H1 (cell line): ENCODE results near the gene RGS14. TPM values are rescaled to one million over a fixed set of nuclear protein-coding genes. Genes with fewer than 3 reads are reported as not detected.

ENCODE experiments used
- CTCF ChIA-PET: fragments of 300-600 bp; sonication (Branson Sonifier 250); formaldehyde crosslinking; loops from one replicate; lab custom pipeline; 2021; ENCODE audit not compliant: partially characterized antibody; lab: Charles Lee
- POLR2A ChIA-PET: fragments of 300-600 bp; sonication (Branson Sonifier 250); formaldehyde crosslinking; loops from one replicate; lab custom pipeline; 2021; ENCODE audit warnings: inconsistent platforms; ENCODE audit not compliant: partially characterized antibody; lab: Charles Lee
- DNase-seq, 2 experiments: peaks; one replicate each; pipeline versions ENCODE4 v3.0.0 to v3.0.0-alpha.2; 2010 to 2022; ENCODE audit warnings: low spot score in 2 of 2, low read depth in 1 of 2, mixed read lengths in 1 of 2
- FAIRE-seq: peaks from 2 replicates; lab custom pipeline; 2011; peaks lifted over from hg19 to GRCh38; lab: Jason Lieb, UNC
- H2AFZ ChIP-seq: 2 replicates; pipeline ENCODE4 v1.8.1; 2012; ENCODE audit warnings: low read length, inconsistent platforms
- H2AK5ac ChIP-seq: 2 replicates; pipeline ENCODE4 v1.6.1; 2013; ENCODE audit warnings: low read depth, low read length
- H2BK120ac ChIP-seq: replicated peaks from 2 replicates; pipeline ENCODE3; 2013; ENCODE audit warnings: low read depth, low read length, inconsistent platforms
- H2BK12ac ChIP-seq: 2 replicates; pipeline ENCODE4 v1.6.1; 2013; ENCODE audit warnings: low read depth, low read length
- H2BK15ac ChIP-seq: 2 replicates; pipeline ENCODE4 v1.6.1; 2013; ENCODE audit warnings: low read length
- H2BK20ac ChIP-seq: 2 replicates; pipeline ENCODE4 v1.6.1; 2013; ENCODE audit warnings: low read length
- H2BK5ac ChIP-seq: 2 replicates; pipeline ENCODE4 v1.6.1; 2013; ENCODE audit warnings: low read depth, low read length
- H3K14ac ChIP-seq: 2 replicates; pipeline ENCODE4 v1.6.1; 2013; ENCODE audit warnings: inconsistent platforms; ENCODE audit not compliant: insufficient read length
- H3K18ac ChIP-seq: 2 replicates; pipeline ENCODE4 v1.6.1; 2013; ENCODE audit warnings: low read length; ENCODE audit errors: extremely low read depth
- H3K23ac ChIP-seq: 2 replicates; pipeline ENCODE4 v1.6.1; 2013; ENCODE audit warnings: inconsistent platforms; ENCODE audit not compliant: insufficient read length
- H3K23me2 ChIP-seq: 2 replicates; pipeline ENCODE4 v1.6.1; 2013; ENCODE audit warnings: low read depth, low read length
- H3K27ac ChIP-seq: 2 replicates; pipeline ENCODE4 v1.6.1; 2011; ENCODE audit warnings: low read depth, low read length, inconsistent platforms
- H3K27me3 ChIP-seq, 4 experiments: replicated peaks in 1 of 4; 1 replicate in 1 of 4; 2 replicates in 3 of 4; pipeline versions ENCODE4 v1.6.1 to v1.8.1; 2011 to 2013; ENCODE audit warnings: low read length in 3 of 4, mild to moderate bottlenecking in 3 of 4, inconsistent platforms in 2 of 4, mixed read lengths in 2 of 4, moderate library complexity in 1 of 4; ENCODE audit not compliant: control insufficient read depth in 3 of 4, insufficient read depth in 3 of 4; ENCODE audit errors: extremely low read depth in 1 of 4
- H3K36me3 ChIP-seq, 4 experiments: 2 replicates each; pipeline versions ENCODE4 v1.6.1 to v1.8.1; 2011 to 2013; ENCODE audit warnings: mild to moderate bottlenecking in 4 of 4, low read length in 3 of 4, moderate library complexity in 2 of 4, control low read depth in 1 of 4, inconsistent platforms in 1 of 4; ENCODE audit not compliant: insufficient read depth in 4 of 4, control insufficient read depth in 2 of 4
- H3K4ac ChIP-seq: replicated peaks from 2 replicates; pipeline ENCODE3; 2013; ENCODE audit warnings: low read length, low read depth, mixed read lengths, inconsistent platforms; ENCODE audit not compliant: insufficient read length
- H3K4me1 ChIP-seq, 4 experiments: replicated peaks in 1 of 4; 1 replicate in 1 of 4; 2 replicates in 3 of 4; pipeline versions ENCODE4 v1.6.1 to v1.8.1; 2011 to 2013; ENCODE audit warnings: low read length in 3 of 4, inconsistent platforms in 2 of 4, mixed read lengths in 1 of 4; ENCODE audit not compliant: insufficient read depth in 4 of 4, control insufficient read depth in 3 of 4
- H3K4me2 ChIP-seq, 2 experiments: 2 replicates each; pipeline versions ENCODE4 v1.6.1 to v1.8.1; 2011 to 2013; ENCODE audit warnings: low read depth in 2 of 2, low read length in 2 of 2, control low read depth in 1 of 2, inconsistent platforms in 1 of 2, mild to moderate bottlenecking in 1 of 2; ENCODE audit not compliant: insufficient read depth in 1 of 2
- H3K4me3 ChIP-seq, 4 experiments: fragments of 200-600, 300-600 bp in 1 of 4; sonication (generic), shearing (Covaris generic), sonication (Bioruptor Twin) in 1 of 4; 2 replicates each; pipeline versions ENCODE4 v1.5.1 to v1.8.1; 2011 to 2016; ENCODE audit warnings: low read length in 4 of 4, low read depth in 3 of 4, control low read depth in 2 of 4, inconsistent platforms in 2 of 4, mild to moderate bottlenecking in 2 of 4, mixed read lengths in 1 of 4, moderate library complexity in 1 of 4; ENCODE audit not compliant: insufficient read depth in 2 of 4; ENCODE audit errors: extremely low read depth in 1 of 4
- H3K56ac ChIP-seq: replicated peaks from 2 replicates; pipeline ENCODE3; 2013; ENCODE audit warnings: low read depth, mild to moderate bottlenecking, mixed read lengths, low read length, inconsistent platforms; ENCODE audit not compliant: insufficient read length
- H3K79me1 ChIP-seq: 2 replicates; pipeline ENCODE4 v1.6.1; 2013; ENCODE audit warnings: low read depth, low read length, control low read depth
- H3K79me2 ChIP-seq, 2 experiments: 2 replicates each; pipeline versions ENCODE4 v1.6.1 to v1.8.1; 2012 to 2013; ENCODE audit warnings: low read length in 2 of 2, mild to moderate bottlenecking in 2 of 2, inconsistent platforms in 1 of 2; ENCODE audit not compliant: insufficient read depth in 2 of 2, control insufficient read depth in 1 of 2
- H3K9ac ChIP-seq, 4 experiments: replicated peaks in 1 of 4; 1 replicate in 1 of 4; 2 replicates in 3 of 4; pipeline versions ENCODE4 v1.6.1 to v1.8.1; 2011 to 2013; ENCODE audit warnings: low read depth in 3 of 4, low read length in 3 of 4, control low read depth in 2 of 4, mild to moderate bottlenecking in 2 of 4, moderate library complexity in 2 of 4, inconsistent platforms in 1 of 4; ENCODE audit errors: extremely low read depth in 1 of 4
- H3K9me3 ChIP-seq, 2 experiments: 2 replicates each; pipeline versions ENCODE4 v1.6.1 to v1.8.1; 2012 to 2013; ENCODE audit warnings: mild to moderate bottlenecking in 2 of 2, moderate library complexity in 2 of 2, control low read depth in 1 of 2, inconsistent platforms in 1 of 2, low read depth in 1 of 2, low read length in 1 of 2, mixed read lengths in 1 of 2; ENCODE audit not compliant: insufficient read depth in 2 of 2
- H4K20me1 ChIP-seq, 2 experiments: replicated peaks in 1 of 2; 2 replicates each; pipeline versions ENCODE3 to v1.8.1; 2011 to 2013; ENCODE audit warnings: inconsistent platforms in 2 of 2, low read length in 2 of 2, mild to moderate bottlenecking in 1 of 2; ENCODE audit not compliant: insufficient read depth in 2 of 2, control insufficient read depth in 1 of 2
- H4K5ac ChIP-seq: 2 replicates; pipeline ENCODE4 v1.6.1; 2013; ENCODE audit warnings: low read length, low read depth, mixed read lengths, inconsistent platforms; ENCODE audit not compliant: insufficient read length
- H4K8ac ChIP-seq: 2 replicates; pipeline ENCODE4 v1.8.0; 2013; ENCODE audit warnings: mild to moderate bottlenecking, moderate library complexity, low read length, inconsistent platforms; ENCODE audit not compliant: insufficient read depth; ENCODE audit errors: extremely low read depth
- H4K91ac ChIP-seq: replicated peaks from 2 replicates; pipeline ENCODE3; 2013; ENCODE audit warnings: low read length, mixed read lengths, inconsistent platforms; ENCODE audit not compliant: insufficient read length
- CBX5 ChIP-seq: fragments of 300-800, 300-1000 bp; sonication (generic); IDR thresholded peaks from 2 replicates; pipeline ENCODE4 v1.7.1; 2016; ENCODE audit warnings: antibody characterized with exemption, low read length, low read depth
- CEBPB ChIP-seq: IDR thresholded peaks from 2 replicates; pipeline ENCODE4 v1.6.1; 2012; ENCODE audit warnings: low read depth, low read length
- EP300 ChIP-seq, 2 experiments: IDR thresholded peaks; 1 replicate in 1 of 2; 2 replicates in 1 of 2; pipeline ENCODE4 v1.6.1; 2011 to 2012; ENCODE audit warnings: low read depth in 2 of 2, low read length in 2 of 2, mild to moderate bottlenecking in 2 of 2, borderline replicate concordance in 1 of 2, inconsistent platforms in 1 of 2, moderate library complexity in 1 of 2
- SAP30 ChIP-seq: fragments of 300-600 bp; sonication (generic); IDR thresholded peaks from 2 replicates; pipeline ENCODE4 v1.7.1; 2012; ENCODE audit warnings: low read length, moderate library complexity, mild to moderate bottlenecking, inconsistent platforms; ENCODE audit not compliant: insufficient read depth, insufficient replicate concordance
- SIX5 ChIP-seq: IDR thresholded peaks from 2 replicates; pipeline ENCODE4 v1.6.1; 2011; ENCODE audit warnings: mild to moderate bottlenecking, low read depth, low read length
- WGBS, 2 experiments: shearing (Covaris generic) in 1 of 2; methylation state at CpG; one replicate each; pipeline versions ENCODE4 v1.1.6 to v1.1.7; 2013 to 2015; ENCODE audit warnings: low lambda C conversion rate in 2 of 2, mixed read lengths in 2 of 2, inconsistent platforms in 1 of 2, low coverage in 1 of 2, missing lambda C conversion rate in 1 of 2; ENCODE audit not compliant: insufficient replicate concordance in 2 of 2, insufficient coverage in 1 of 2, insufficient read length in 1 of 2; ENCODE audit errors: extremely low coverage in 1 of 2, missing lambda C conversion rate in 1 of 2; 5-methylcytosine and 5-hydroxymethylcytosine counted together
- polyA plus RNA-seq, 7 experiments: library from polyadenylated mRNA; depleted of rRNA in 3 of 7; stranded (reverse) in 5 of 7; unstranded in 2 of 7; fragments of >200 nt in 5 of 7; fragments of 200-250 nt in 2 of 7; gene quantifications; 1 replicate in 5 of 7; 2 replicates in 1 of 7; 4 replicates in 1 of 7; pipeline versions ENCODE4 v1.2.1 to v1.2.3, GENCODE V29; 2011 to 2013; ENCODE audit warnings: missing spikeins in 2 of 7, mixed read lengths in 2 of 7
- total RNA-seq: library from RNA; stranded (reverse); fragmentation: NEBNext Ultra II Directional; extraction: Animal tissue kit (Norgen Biotek cat#: 25700); gene quantifications from 2 replicates; pipeline ENCODE4 v1.2.1, GENCODE V29; 2021
- TF ChIP-seq, protein P1 (sequence below): IDR thresholded peaks from 2 replicates; pipeline ENCODE4 v1.6.1; 2012; ENCODE audit warnings: low read length, inconsistent platforms

The RGS14 gene
- total and polyA plus RNA-seq, 2 of the 8 experiments (the other 6 are each of a cell fraction or from before 2014, with no cell fraction given) = 24.4 to 46.1 TPM

DNA sequence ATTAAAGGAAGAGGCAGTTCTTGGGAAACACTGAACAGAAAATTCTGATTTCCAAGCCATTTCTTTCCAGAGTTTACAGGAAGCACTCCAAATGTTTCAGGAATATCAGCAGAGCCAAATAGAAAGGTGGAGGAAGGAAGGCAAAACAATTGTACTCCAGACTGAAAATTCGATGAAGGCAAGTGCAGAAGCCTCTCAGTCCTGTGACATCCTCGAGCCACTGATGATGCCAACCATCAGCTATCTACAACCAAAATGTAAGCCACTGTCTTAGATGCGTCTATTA, 8.4 kb upstream of the RGS14 start:
- no peak overlapping the region for H2BK12ac ChIP-seq
- no peak overlapping the region for H4K91ac ChIP-seq
- peaks cover 5% of the 10 kb centered on the region in 2 experiments for H4K20me1 ChIP-seq
- H4K5ac ChIP-seq = no peak overlapping the region
- FAIRE-seq (no peak), DNase-seq (no peak)
- H3K36me3 ChIP-seq = peaks cover 0 to 7% (median 4%) of the 10 kb centered on the region in 4 experiments; a peak in 4 of 8 replicates
- ChIA-PET CTCF (interaction anchor here (0.6 to 11.2 kb wide), 10 partner anchors 11 to 104 kb away, joined by 3 to 142 read pairs (median 4); no protein-coding TSS in a partner anchor), POLR2A (interaction anchor here (0.7 to 8.1 kb wide), 5 partner anchors 10 to 260 kb away, joined by 3 to 66 read pairs (median 3); partner anchors contain the start of gene PDLIM7)
- H4K8ac ChIP-seq = no peak overlapping the region
- WGBS, 2 experiments = 90% methylated on average over 3 of the region's 3 CpGs; no CpG with 5 or more reads in 1 of the 2 experiments
- H3K9ac ChIP-seq = no peak overlapping the region
- no peak overlapping the region for H3K4ac ChIP-seq
- H3K4me3 ChIP-seq = no peak overlapping the region
- H3K56ac ChIP-seq = no peak overlapping the region
- peaks cover 15 to 60% of the 10 kb centered on the region in 2 experiments for H3K79me2 ChIP-seq
- peaks cover 0 to 13% (median 4%) of the 10 kb centered on the region in 4 experiments; a peak in 3 of 7 replicates for H3K4me1 ChIP-seq
- TF ChIP-seq EP300 (IDR thresholded peaks at IDR 0.05; ENCODE audit: borderline replicate concordance in 1 of 2, low read depth in 2 of 2, low read length in 2 of 2) (no peak), CBX5 (no peak), SIX5 (no peak), SAP30 (no peak), CEBPB (no peak)
- TF ChIP-seq, protein P1, sequence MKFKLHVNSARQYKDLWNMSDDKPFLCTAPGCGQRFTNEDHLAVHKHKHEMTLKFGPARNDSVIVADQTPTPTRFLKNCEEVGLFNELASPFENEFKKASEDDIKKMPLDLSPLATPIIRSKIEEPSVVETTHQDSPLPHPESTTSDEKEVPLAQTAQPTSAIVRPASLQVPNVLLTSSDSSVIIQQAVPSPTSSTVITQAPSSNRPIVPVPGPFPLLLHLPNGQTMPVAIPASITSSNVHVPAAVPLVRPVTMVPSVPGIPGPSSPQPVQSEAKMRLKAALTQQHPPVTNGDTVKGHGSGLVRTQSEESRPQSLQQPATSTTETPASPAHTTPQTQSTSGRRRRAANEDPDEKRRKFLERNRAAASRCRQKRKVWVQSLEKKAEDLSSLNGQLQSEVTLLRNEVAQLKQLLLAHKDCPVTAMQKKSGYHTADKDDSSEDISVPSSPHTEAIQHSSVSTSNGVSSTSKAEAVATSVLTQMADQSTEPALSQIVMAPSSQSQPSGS = no peak
- H2AFZ ChIP-seq = no peak overlapping the region
- no peak overlapping the region for H2BK20ac ChIP-seq
- no peak overlapping the region for H2AK5ac ChIP-seq
- no peak overlapping the region for H2BK15ac ChIP-seq
- peaks cover 18% of the 10 kb centered on the region for H3K79me1 ChIP-seq
- no peak overlapping the region for H2BK120ac ChIP-seq
- H3K18ac ChIP-seq = no peak overlapping the region
- no peaks in the 10 kb centered on the region for H3K27me3 ChIP-seq
- peaks cover 8% of the 10 kb centered on the region for H3K23me2 ChIP-seq
- no peak overlapping the region for H2BK5ac ChIP-seq
- no peak overlapping the region for H3K14ac ChIP-seq
- H3K27ac ChIP-seq = no peak overlapping the region
- no peak overlapping the region for H3K23ac ChIP-seq
- no peaks in the 10 kb centered on the region for H3K9me3 ChIP-seq
- H3K4me2 ChIP-seq = no peak overlapping the region; a peak in 1 of 4 replicates
